Measurements from ENCODE around the gene NCAM2. TPM values are rescaled to one million over a fixed set of nuclear protein-coding genes. Genes with fewer than 3 reads are reported as not detected.

NCAM2 gene
- total RNA-seq, 2 experiments from 2014 or later = not detected

- CTCF ChIA-PET = no interaction called here
- H3K4me1 Mint-ChIP-seq (ENCODE audit: low read depth) = peaks cover 5% of the 10 kb centered on the region
- no peaks in the 10 kb centered on the region for H3K9me3 Mint-ChIP-seq (ENCODE audit: insufficient read depth)
- POLR2A ChIA-PET = no interaction called here
- no peak overlapping the region for H3K4me3 Mint-ChIP-seq
- H3K36me3 Mint-ChIP-seq (ENCODE audit: low read depth) = no peaks in the 10 kb centered on the region
- H3K27ac Mint-ChIP-seq = no peak overlapping the region
- H3K27me3 Mint-ChIP-seq (ENCODE audit: low read depth) = peaks cover 29% of the 10 kb centered on the region
- no peak for DNase-seq
- ATAC-seq = no peak
Measured at GRCh38 chr21:21000591-21001175, 2.5 kb downstream of the NCAM2 start.

- Mint-ChIP-seq H3K4me3 (no peak overlapping the region), H3K27me3 (ENCODE audit: low read depth) (peaks cover 26% of the 10 kb centered on the region), H3K36me3 (ENCODE audit: low read depth) (no peaks in the 10 kb centered on the region), H3K4me1 (ENCODE audit: low read depth) (peaks cover 5% of the 10 kb centered on the region), H3K9me3 (ENCODE audit: insufficient read depth) (no peaks in the 10 kb centered on the region), H3K27ac (no peak overlapping the region)
- ATAC-seq (no peak), DNase-seq (no peak)
- ChIA-PET CTCF (no interaction called here), POLR2A (no interaction called here)
Measured at GRCh38 chr21:21001591-21002100, 3.4 kb downstream of the NCAM2 start.

- DNase-seq (no peak), ATAC-seq (no peak)
- H3K4me1 Mint-ChIP-seq (ENCODE audit: low read depth) = peaks cover 5% of the 10 kb centered on the region
- H3K27ac Mint-ChIP-seq = no peak overlapping the region
- POLR2A ChIA-PET = no interaction called here
- CTCF ChIA-PET = no interaction called here
- no peaks in the 10 kb centered on the region for H3K36me3 Mint-ChIP-seq (ENCODE audit: low read depth)
- peaks cover 21% of the 10 kb centered on the region for H3K27me3 Mint-ChIP-seq (ENCODE audit: low read depth)
- H3K9me3 Mint-ChIP-seq (ENCODE audit: insufficient read depth) = no peaks in the 10 kb centered on the region
- H3K4me3 Mint-ChIP-seq = no peak overlapping the region
Measured at GRCh38 chr21:21002153-21002552, 3.9 kb downstream of the NCAM2 start.

GRCh38 chr21:21003701-21004100 lies 5.5 kb downstream of the NCAM2 start:
- Mint-ChIP-seq H3K4me3 (no peak overlapping the region), H3K27me3 (ENCODE audit: low read depth) (peaks cover 14% of the 10 kb centered on the region), H3K36me3 (ENCODE audit: low read depth) (no peaks in the 10 kb centered on the region), H3K4me1 (ENCODE audit: low read depth) (peaks cover 3% of the 10 kb centered on the region), H3K27ac (no peak overlapping the region), H3K9me3 (ENCODE audit: insufficient read depth) (no peaks in the 10 kb centered on the region)
- POLR2A ChIA-PET = no interaction called here
- DNase-seq (no peak), ATAC-seq (no peak)
- CTCF ChIA-PET = no interaction called here

GRCh38 chr21:21007606-21008005 lies 9.4 kb downstream of the NCAM2 start:
- POLR2A ChIA-PET = no interaction called here
- no peaks in the 10 kb centered on the region for H3K36me3 Mint-ChIP-seq (ENCODE audit: low read depth)
- no peak overlapping the region for H3K4me3 Mint-ChIP-seq
- no peaks in the 10 kb centered on the region for H3K27me3 Mint-ChIP-seq (ENCODE audit: low read depth)
- CTCF ChIA-PET = no interaction called here
- ATAC-seq (no peak), DNase-seq (no peak)
- no peak overlapping the region for H3K27ac Mint-ChIP-seq
- H3K9me3 Mint-ChIP-seq (ENCODE audit: insufficient read depth) = no peaks in the 10 kb centered on the region
- no peaks in the 10 kb centered on the region for H3K4me1 Mint-ChIP-seq (ENCODE audit: low read depth)

- H3K27me3 Mint-ChIP-seq (ENCODE audit: low read depth) = no peaks in the 10 kb centered on the region
Measured at GRCh38 chr21:21010228-21010627, 12.0 kb downstream of the NCAM2 start.

GRCh38 chr21:21010698-21011097 lies 12.5 kb downstream of the NCAM2 start:
- DNase-seq (no peak), ATAC-seq (no peak)
- H3K27ac Mint-ChIP-seq = no peak overlapping the region
- no peaks in the 10 kb centered on the region for H3K4me1 Mint-ChIP-seq (ENCODE audit: low read depth)
- no peak overlapping the region for H3K4me3 Mint-ChIP-seq
- H3K36me3 Mint-ChIP-seq (ENCODE audit: low read depth) = no peaks in the 10 kb centered on the region
- no peaks in the 10 kb centered on the region for H3K27me3 Mint-ChIP-seq (ENCODE audit: low read depth)
- no peaks in the 10 kb centered on the region for H3K9me3 Mint-ChIP-seq (ENCODE audit: insufficient read depth)
- POLR2A ChIA-PET = no interaction called here
- CTCF ChIA-PET = no interaction called here

More at GRCh38 chr21:21010228-21010627, 12.0 kb downstream of the NCAM2 start:
- Mint-ChIP-seq H3K4me3 (no peak overlapping the region), H3K27ac (no peak overlapping the region), H3K36me3 (ENCODE audit: low read depth) (no peaks in the 10 kb centered on the region), H3K4me1 (ENCODE audit: low read depth) (no peaks in the 10 kb centered on the region), H3K9me3 (ENCODE audit: insufficient read depth) (no peaks in the 10 kb centered on the region)
- DNase-seq (no peak), ATAC-seq (no peak)
- POLR2A ChIA-PET = no interaction called here
- CTCF ChIA-PET = no interaction called here

GRCh38 chr21:21018821-21019220 lies 20.6 kb downstream of the NCAM2 start:
- POLR2A ChIA-PET = no interaction called here
- no peak for DNase-seq
- Mint-ChIP-seq H3K27me3 (ENCODE audit: low read depth) (no peaks in the 10 kb centered on the region), H3K4me3 (no peak overlapping the region), H3K9me3 (ENCODE audit: insufficient read depth) (no peaks in the 10 kb centered on the region), H3K27ac (no peak overlapping the region), H3K4me1 (ENCODE audit: low read depth) (no peaks in the 10 kb centered on the region), H3K36me3 (ENCODE audit: low read depth) (no peaks in the 10 kb centered on the region)
- CTCF ChIA-PET = no interaction called here
- ATAC-seq = no peak

GRCh38 chr21:21019681-21020080 lies 21.5 kb downstream of the NCAM2 start:
- Mint-ChIP-seq H3K4me3 (no peak overlapping the region), H3K27ac (no peak overlapping the region), H3K4me1 (ENCODE audit: low read depth) (no peaks in the 10 kb centered on the region), H3K9me3 (ENCODE audit: insufficient read depth) (no peaks in the 10 kb centered on the region), H3K36me3 (ENCODE audit: low read depth) (no peaks in the 10 kb centered on the region), H3K27me3 (ENCODE audit: low read depth) (no peaks in the 10 kb centered on the region)
- CTCF ChIA-PET = no interaction called here
- DNase-seq (no peak), ATAC-seq (no peak)
- POLR2A ChIA-PET = no interaction called here

- H3K36me3 Mint-ChIP-seq (ENCODE audit: low read depth) = no peaks in the 10 kb centered on the region
- no peaks in the 10 kb centered on the region for H3K27me3 Mint-ChIP-seq (ENCODE audit: low read depth)
- H3K27ac Mint-ChIP-seq = no peak overlapping the region
- H3K9me3 Mint-ChIP-seq (ENCODE audit: insufficient read depth) = no peaks in the 10 kb centered on the region
- no peaks in the 10 kb centered on the region for H3K4me1 Mint-ChIP-seq (ENCODE audit: low read depth)
- no peak overlapping the region for H3K4me3 Mint-ChIP-seq
- ChIA-PET CTCF (no interaction called here), POLR2A (no interaction called here)
- DNase-seq = no peak
- ATAC-seq = no peak
Measured at GRCh38 chr21:21025742-21026141, 27.5 kb downstream of the NCAM2 start.

GRCh38 chr21:21028275-21028820 lies 30.1 kb downstream of the NCAM2 start:
- no peaks in the 10 kb centered on the region for H3K36me3 Mint-ChIP-seq (ENCODE audit: low read depth)
- POLR2A ChIA-PET = no interaction called here
- no peaks in the 10 kb centered on the region for H3K27me3 Mint-ChIP-seq (ENCODE audit: low read depth)
- no peak overlapping the region for H3K4me3 Mint-ChIP-seq
- ATAC-seq = no peak
- no peaks in the 10 kb centered on the region for H3K9me3 Mint-ChIP-seq (ENCODE audit: insufficient read depth)
- no peak overlapping the region for H3K27ac Mint-ChIP-seq
- no peaks in the 10 kb centered on the region for H3K4me1 Mint-ChIP-seq (ENCODE audit: low read depth)
- CTCF ChIA-PET = no interaction called here
- no peak for DNase-seq

- DNase-seq (no peak), ATAC-seq (no peak)
- H3K9me3 Mint-ChIP-seq (ENCODE audit: insufficient read depth) = no peaks in the 10 kb centered on the region
- H3K36me3 Mint-ChIP-seq (ENCODE audit: low read depth) = no peaks in the 10 kb centered on the region
- H3K27ac Mint-ChIP-seq = no peak overlapping the region
- ChIA-PET POLR2A (no interaction called here), CTCF (no interaction called here)
- H3K4me3 Mint-ChIP-seq = no peak overlapping the region
- no peaks in the 10 kb centered on the region for H3K27me3 Mint-ChIP-seq (ENCODE audit: low read depth)
- no peaks in the 10 kb centered on the region for H3K4me1 Mint-ChIP-seq (ENCODE audit: low read depth)
Measured at GRCh38 chr21:21029164-21029563, 31.0 kb downstream of the NCAM2 start.

- Mint-ChIP-seq H3K27me3 (ENCODE audit: low read depth) (no peaks in the 10 kb centered on the region), H3K36me3 (ENCODE audit: low read depth) (no peaks in the 10 kb centered on the region), H3K4me3 (no peak overlapping the region), H3K4me1 (ENCODE audit: low read depth) (no peaks in the 10 kb centered on the region), H3K9me3 (ENCODE audit: insufficient read depth) (no peaks in the 10 kb centered on the region), H3K27ac (no peak overlapping the region)
- ATAC-seq = no peak
- POLR2A ChIA-PET = no interaction called here
- CTCF ChIA-PET = no interaction called here
- no peak for DNase-seq
Measured at GRCh38 chr21:21030311-21030710, 32.1 kb downstream of the NCAM2 start.
